NCI-H345 treated with DMSO at 0.1 percent for 48 hours (cell line): ENCODE measurements around the gene AKR7A2.
"Not testable (repeated sequence)": the region's sequence is repeated elsewhere in the genome, so short reads cannot be mapped to it uniquely, and the experiment has no call there.

Experiments
- DNase-seq: peaks from one replicate; lab custom pipeline; 2025; ENCODE audit not compliant: unreplicated experiment; lab: John Stamatoyannopoulos, UW

Gene AKR7A2

GRCh38 chr1:19307794-19308508, 4.0 kb downstream of the AKR7A2 start:
- DNase-seq: no peak

- DNase-seq: no peak
These were observed 5.0 kb downstream of the AKR7A2 start for GRCh38 chr1:19306941-19307340.

- no peak for DNase-seq
These were observed 6.1 kb downstream of the AKR7A2 start for GRCh38 chr1:19305880-19306279.

- not testable (repeated sequence) for DNase-seq
These were observed 7.9 kb downstream of the AKR7A2 start for GRCh38 chr1:19304081-19304480.

- DNase-seq: no peak
These were observed 11.7 kb downstream of the AKR7A2 start for GRCh38 chr1:19300211-19300610.

- DNase-seq: no peak
These were observed 17.3 kb downstream of the AKR7A2 start for GRCh38 chr1:19294638-19295037.

GRCh38 chr1:19289244-19289643, 22.7 kb downstream of the AKR7A2 start:
- DNase-seq: no peak

GRCh38 chr1:19288324-19289241, 23.4 kb downstream of the AKR7A2 start, which contains the start of gene AKR7A3:
Gene AKR7A3 (minus strand): TSS chr1:19288770. CDS start chr1:19288709, 61 bp downstream.
- DNase-seq: not testable (repeated sequence)

- no peak for DNase-seq
These were observed 24.3 kb downstream of the AKR7A2 start for GRCh38 chr1:19287436-19288185.

GRCh38 chr1:19285807-19286206, 26.1 kb downstream of the AKR7A2 start:
- not testable (repeated sequence) for DNase-seq

- DNase-seq: not testable (repeated sequence)
These were observed 26.6 kb downstream of the AKR7A2 start for GRCh38 chr1:19285366-19285765.

GRCh38 chr1:19284881-19285280, 27.1 kb downstream of the AKR7A2 start:
- no peak for DNase-seq

- no peak for DNase-seq
These were observed 28.1 kb downstream of the AKR7A2 start for GRCh38 chr1:19283891-19284290.

- no peak for DNase-seq
These were observed 37.3 kb downstream of the AKR7A2 start for GRCh38 chr1:19274636-19275035.

GRCh38 chr1:19273844-19274531, 38.0 kb downstream of the AKR7A2 start:
- DNase-seq: not testable (repeated sequence)

GRCh38 chr1:19273106-19273843, 38.7 kb downstream of the AKR7A2 start:
- DNase-seq: no peak

- no peak for DNase-seq
These were observed 39.9 kb downstream of the AKR7A2 start for GRCh38 chr1:19272064-19272463.

GRCh38 chr1:19270343-19270730, 41.6 kb downstream of the AKR7A2 start:
- DNase-seq: not testable (repeated sequence)

- DNase-seq: not testable (repeated sequence)
These were observed 42.3 kb downstream of the AKR7A2 start for GRCh38 chr1:19269427-19270342.
